MCF 10A (cell line): Measurements from ENCODE around the gene CD151. TPM values are rescaled to one million over a fixed set of nuclear protein-coding genes. Genes with fewer than 3 reads are reported as not detected.

Experiments used
- BruUV-seq: library from RNA; stranded (reverse); fragments of 400-500 nt; replicated peaks from 2 replicates; lab custom pipeline; 2021; lab: Mats Ljungman, UMichigan
- CTCF ChIA-PET: fragments of 300-600 bp; sonication (Branson Sonifier 250); formaldehyde crosslinking; extraction: SDS; loops from one replicate; lab custom pipeline; 2021; ENCODE audit warnings: antibody characterized with exemption, inconsistent platforms; lab: Yijun Ruan, JAX
- POLR2A ChIA-PET: fragments of 300-600, 350-650 bp; sonication (Branson Sonifier 250); formaldehyde crosslinking; extraction: SDS; loops from one replicate; lab custom pipeline; 2020; ENCODE audit warnings: antibody characterized with exemption, inconsistent platforms; lab: Yijun Ruan, JAX
- DNase-seq: peaks from one replicate; pipeline ENCODE4 v3.0.0-alpha.2; 2018; ENCODE audit not compliant: unreplicated experiment
- H3K27ac Mint-ChIP-seq: one replicate; pipeline ENCODE4 v1.8.0; 2022; ENCODE audit warnings: mild to moderate bottlenecking, low read depth, mixed read lengths; ENCODE audit not compliant: unreplicated experiment
- H3K27me3 Mint-ChIP-seq: one replicate; pipeline ENCODE4 v1.8.0; 2022; ENCODE audit warnings: mixed read lengths; ENCODE audit not compliant: insufficient read depth, unreplicated experiment
- H3K36me3 Mint-ChIP-seq: one replicate; pipeline ENCODE4 v1.8.0; 2022; ENCODE audit warnings: mild to moderate bottlenecking, moderate library complexity, mixed read lengths; ENCODE audit not compliant: insufficient read depth, unreplicated experiment
- H3K4me1 Mint-ChIP-seq: one replicate; pipeline ENCODE4 v1.8.0; 2022; ENCODE audit warnings: mixed read lengths; ENCODE audit not compliant: insufficient read depth, unreplicated experiment
- H3K4me3 Mint-ChIP-seq: one replicate; pipeline ENCODE4 v1.8.0; 2022; ENCODE audit warnings: mild to moderate bottlenecking, moderate library complexity, mixed read lengths; ENCODE audit not compliant: unreplicated experiment
- H3K9me3 Mint-ChIP-seq: one replicate; pipeline ENCODE4 v1.8.0; 2022; ENCODE audit warnings: mixed read lengths; ENCODE audit not compliant: unreplicated experiment
- intact Hi-C: fragments of 100-400 bp; cut with micrococcal nuclease; formaldehyde crosslinking; loops from 2 replicates; pipeline ENCODE4 v1.14.1; 2022
- total RNA-seq: library from RNA; stranded (reverse); gene quantifications from 2 replicates; pipeline ENCODE4 v1.2.3, GENCODE V29; 2022
- TF ChIP-seq, protein P1 (sequence below): fragments of 200-600 bp; IDR thresholded peaks from one replicate; pipeline ENCODE4 v1.8.0; 2022; ENCODE audit warnings: antibody characterized with exemption, mild to moderate bottlenecking; ENCODE audit not compliant: unreplicated experiment

The CD151 gene
- total RNA-seq, 1 experiment from 2014 or later = 412 TPM

DNA sequence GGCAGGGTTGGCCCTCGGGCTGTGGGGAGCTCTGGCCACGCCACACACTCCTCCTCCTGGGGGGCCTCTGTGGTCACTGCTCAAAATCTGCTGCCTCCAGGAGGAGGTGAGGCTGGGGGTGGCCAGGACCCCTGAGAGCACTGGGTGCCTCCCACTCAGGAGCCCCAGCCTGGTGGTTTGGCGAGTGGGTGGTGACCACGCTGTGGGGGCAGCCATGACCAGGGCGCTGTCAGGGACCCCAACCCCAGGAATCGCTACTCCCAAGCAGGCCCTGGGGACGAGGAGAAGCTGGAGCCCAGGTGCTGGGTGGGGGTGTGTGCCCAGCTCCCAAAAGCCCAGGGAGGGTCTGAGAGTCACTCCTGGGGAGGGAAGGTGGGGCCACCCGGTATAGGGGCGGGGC lies 40.0 kb downstream of the CD151 start:
- POLR2A ChIA-PET = interaction anchor here (0.8 kb wide), 1 partner anchor 19 kb away, joined by 3 read pairs; no protein-coding TSS in a partner anchor
- H3K27me3 Mint-ChIP-seq = no peaks in the 10 kb centered on the region
- H3K4me1 Mint-ChIP-seq = no peaks in the 10 kb centered on the region
- intact Hi-C loops = no loop called here
- no peak overlapping the region for H3K27ac Mint-ChIP-seq
- CTCF ChIA-PET = interaction anchor here (1.1 kb wide), 1 partner anchor 179 kb away, joined by 3 read pairs; no protein-coding TSS in a partner anchor
- no peaks in the 10 kb centered on the region for H3K9me3 Mint-ChIP-seq
- H3K36me3 Mint-ChIP-seq = peaks cover 32% of the 10 kb centered on the region
- no peak overlapping the region for H3K4me3 Mint-ChIP-seq
- TF ChIP-seq, protein P1, sequence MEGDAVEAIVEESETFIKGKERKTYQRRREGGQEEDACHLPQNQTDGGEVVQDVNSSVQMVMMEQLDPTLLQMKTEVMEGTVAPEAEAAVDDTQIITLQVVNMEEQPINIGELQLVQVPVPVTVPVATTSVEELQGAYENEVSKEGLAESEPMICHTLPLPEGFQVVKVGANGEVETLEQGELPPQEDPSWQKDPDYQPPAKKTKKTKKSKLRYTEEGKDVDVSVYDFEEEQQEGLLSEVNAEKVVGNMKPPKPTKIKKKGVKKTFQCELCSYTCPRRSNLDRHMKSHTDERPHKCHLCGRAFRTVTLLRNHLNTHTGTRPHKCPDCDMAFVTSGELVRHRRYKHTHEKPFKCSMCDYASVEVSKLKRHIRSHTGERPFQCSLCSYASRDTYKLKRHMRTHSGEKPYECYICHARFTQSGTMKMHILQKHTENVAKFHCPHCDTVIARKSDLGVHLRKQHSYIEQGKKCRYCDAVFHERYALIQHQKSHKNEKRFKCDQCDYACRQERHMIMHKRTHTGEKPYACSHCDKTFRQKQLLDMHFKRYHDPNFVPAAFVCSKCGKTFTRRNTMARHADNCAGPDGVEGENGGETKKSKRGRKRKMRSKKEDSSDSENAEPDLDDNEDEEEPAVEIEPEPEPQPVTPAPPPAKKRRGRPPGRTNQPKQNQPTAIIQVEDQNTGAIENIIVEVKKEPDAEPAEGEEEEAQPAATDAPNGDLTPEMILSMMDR = no peak
- BruUV-seq = no TSS peak
- no peak for DNase-seq

DNA sequence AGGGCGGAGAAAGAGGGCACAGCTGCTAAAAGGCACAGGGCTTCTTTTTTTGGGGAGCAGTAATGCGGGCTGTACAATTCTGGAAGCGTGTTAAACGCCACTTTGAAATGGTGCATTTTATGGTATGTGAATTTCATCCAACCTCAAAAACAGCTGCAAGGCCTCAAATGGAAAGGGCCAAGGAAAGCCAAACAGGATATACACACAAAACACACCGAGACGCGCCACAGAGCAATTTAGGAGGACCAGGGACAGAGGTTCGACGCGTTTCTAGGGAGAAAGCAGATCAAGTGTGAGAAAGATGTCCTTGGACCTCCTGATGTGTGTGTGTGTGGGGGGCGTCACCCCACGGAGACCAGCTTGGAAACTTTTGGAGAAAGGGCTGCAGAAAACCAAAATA lies 41.0 kb downstream of the CD151 start:
- Mint-ChIP-seq H3K27me3 (no peaks in the 10 kb centered on the region), H3K36me3 (peaks cover 26% of the 10 kb centered on the region), H3K9me3 (no peaks in the 10 kb centered on the region), H3K4me3 (no peak overlapping the region), H3K27ac (no peak overlapping the region), H3K4me1 (no peaks in the 10 kb centered on the region)
- DNase-seq = no peak
- TF ChIP-seq, protein P1 = no peak
- intact Hi-C loops = no loop called here
- POLR2A ChIA-PET = no interaction called here
- CTCF ChIA-PET = interaction anchor here (1.1 kb wide), 1 partner anchor 178 kb away, joined by 3 read pairs; no protein-coding TSS in a partner anchor
- no TSS peak for BruUV-seq

DNA sequence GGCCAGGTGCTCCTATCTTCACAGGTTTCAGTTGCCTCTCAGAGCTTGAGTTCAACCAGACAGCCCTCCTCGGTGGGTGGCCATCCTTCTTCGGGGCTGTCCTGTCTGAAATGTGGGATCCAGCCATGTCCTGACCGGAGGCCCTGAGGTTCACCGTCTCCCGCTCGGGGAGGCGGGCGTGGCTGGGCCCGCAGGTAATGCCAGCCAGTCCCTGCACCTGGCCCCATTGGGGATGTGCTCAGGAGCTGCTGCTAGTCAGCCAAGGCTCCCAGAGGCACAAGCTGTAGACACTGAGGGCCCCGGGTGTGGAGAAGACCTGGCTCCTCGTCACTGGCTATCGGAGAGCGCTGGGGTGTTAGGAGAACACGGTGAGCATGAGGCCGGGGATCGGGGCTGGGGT lies 42.5 kb downstream of the CD151 start:
- no peaks in the 10 kb centered on the region for H3K27me3 Mint-ChIP-seq
- H3K4me3 Mint-ChIP-seq = no peak overlapping the region
- peaks cover 26% of the 10 kb centered on the region for H3K36me3 Mint-ChIP-seq
- intact Hi-C loops = no loop called here
- H3K9me3 Mint-ChIP-seq = no peaks in the 10 kb centered on the region
- H3K4me1 Mint-ChIP-seq = no peaks in the 10 kb centered on the region
- BruUV-seq = no TSS peak
- DNase-seq = no peak
- ChIA-PET POLR2A (interaction anchor here (1.5 kb wide), 1 partner anchor 35 kb away, joined by 3 read pairs; the partner anchor contains the start of gene CHID1), CTCF (no interaction called here)
- TF ChIP-seq, protein P1 = no peak
- no peak overlapping the region for H3K27ac Mint-ChIP-seq

DNA sequence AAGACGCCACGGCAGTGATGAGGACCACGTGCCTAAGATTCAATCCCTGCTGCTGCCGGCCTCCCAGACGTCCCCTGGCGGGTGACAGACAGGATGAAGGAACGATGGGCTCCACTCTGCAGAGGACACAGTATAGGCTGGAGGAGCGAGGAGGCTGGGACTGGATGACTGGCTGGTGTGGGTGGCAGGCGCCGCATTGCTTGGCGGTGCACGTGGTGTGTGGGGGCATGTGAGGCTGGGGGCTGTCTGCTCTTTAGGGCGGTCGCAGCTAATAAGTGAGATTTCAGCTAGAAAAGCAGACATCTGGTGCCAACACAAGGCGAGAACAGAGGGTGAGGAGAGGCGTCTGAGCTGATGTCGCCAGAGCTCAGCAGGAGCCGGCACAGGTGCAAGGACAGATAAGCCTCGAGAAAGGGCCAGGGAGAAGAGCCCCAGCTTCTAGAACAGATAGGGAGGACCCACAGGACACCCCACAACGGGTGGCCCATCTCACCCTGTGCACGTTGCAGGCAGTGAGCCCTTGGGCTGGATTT lies 43.1 kb downstream of the CD151 start:
- intact Hi-C loops = no loop called here
- Mint-ChIP-seq H3K4me3 (no peak overlapping the region), H3K9me3 (no peaks in the 10 kb centered on the region), H3K4me1 (no peaks in the 10 kb centered on the region), H3K27ac (no peak overlapping the region), H3K36me3 (peaks cover 32% of the 10 kb centered on the region), H3K27me3 (no peaks in the 10 kb centered on the region)
- DNase-seq = no peak
- ChIA-PET CTCF (no interaction called here), POLR2A (interaction anchor here (0.6 to 1.5 kb wide), 3 partner anchors 8 to 35 kb away, joined by 3 read pairs; partner anchors contain the start of gene CHID1)
- TF ChIP-seq, protein P1 = no peak
- no TSS peak for BruUV-seq
